Pons (tissue), 1 donor: ENCODE measurements around the gene FLG.
"Not testable (repeated sequence)": the region's sequence is repeated elsewhere in the genome, so short reads cannot be mapped to it uniquely, and the experiment has no call there.

Experiments
- DNase-seq: peaks from one replicate; pipeline ENCODE4 v3.0.0-alpha.2; 2016; ENCODE audit warnings: low spot score

FLG gene

GRCh38 chr1:152256394-152256793 is 68.6 kb downstream of the FLG start:
- DNase-seq, result not testable (repeated sequence)
